Natural killer cell (primary cell): Measurements from ENCODE around the gene HOXD11. TPM values are rescaled to one million over a fixed set of nuclear protein-coding genes. Genes with fewer than 3 reads are reported as not detected.

Source experiments
- ATAC-seq, 3 donors: fragments of 150-1000 bp in 2 of 3; fragments of 200-7000 bp in 1 of 3; cut with Tn5 transposase; 1 replicate in 1 of 3; 2 replicates in 2 of 3; pipeline ENCODE4 v1.10.0; 2021; ENCODE audit warnings: mild to moderate bottlenecking in 2 of 3, moderate library complexity in 2 of 3
- DNase-seq, 2 donors: peaks; one replicate each; pipeline versions ENCODE4 v3.0.0 to v3.0.0-alpha.2; 2013 to 2021; ENCODE audit warnings: mixed read lengths in 1 of 2
- H3K27ac ChIP-seq: one replicate; pipeline ENCODE4 v1.5.1; 2013; ENCODE audit warnings: mild to moderate bottlenecking, low read length
- H3K27me3 ChIP-seq: one replicate; pipeline ENCODE4 v1.6.1; 2013; ENCODE audit warnings: low read length; ENCODE audit not compliant: control insufficient read depth, insufficient read depth
- H3K36me3 ChIP-seq: one replicate; pipeline ENCODE4 v1.6.1; 2013; ENCODE audit warnings: low read length; ENCODE audit not compliant: control insufficient read depth, insufficient read depth
- H3K4me1 ChIP-seq: one replicate; pipeline ENCODE4 v1.6.1; 2013; ENCODE audit warnings: low read length; ENCODE audit not compliant: control insufficient read depth, insufficient read depth
- H3K4me3 ChIP-seq: one replicate; pipeline ENCODE4 v1.5.1; 2013; ENCODE audit warnings: low read length
- H3K9me3 ChIP-seq: one replicate; pipeline ENCODE4 v1.6.1; 2013; ENCODE audit warnings: low read length; ENCODE audit not compliant: control insufficient read depth, insufficient read depth
- H3K27ac Mint-ChIP-seq, 2 donors: one replicate each; pipeline ENCODE4 v1.8.0; 2022; ENCODE audit warnings: mild to moderate bottlenecking in 2 of 2, mixed read lengths in 2 of 2, moderate library complexity in 1 of 2
- H3K27me3 Mint-ChIP-seq, 2 donors: one replicate each; pipeline ENCODE4 v1.8.0; 2022; ENCODE audit warnings: low read depth in 2 of 2, mixed read lengths in 2 of 2
- H3K36me3 Mint-ChIP-seq: one replicate; pipeline ENCODE4 v1.8.0; 2022; ENCODE audit warnings: mixed read lengths
- H3K4me1 Mint-ChIP-seq, 2 donors: one replicate each; pipeline ENCODE4 v1.8.0; 2022; ENCODE audit warnings: mixed read lengths in 2 of 2
- H3K4me3 Mint-ChIP-seq: one replicate; pipeline ENCODE4 v1.8.0; 2022; ENCODE audit warnings: mild to moderate bottlenecking, moderate library complexity, mixed read lengths
- H3K9me3 Mint-ChIP-seq, 2 donors: one replicate each; pipeline ENCODE4 v1.8.0; 2022; ENCODE audit warnings: mixed read lengths in 2 of 2
- WGBS: methylation state at CpG from one replicate; pipeline ENCODE4 v1.1.7; 2013; ENCODE audit warnings: missing lambda C conversion rate; ENCODE audit not compliant: insufficient coverage; 5-methylcytosine and 5-hydroxymethylcytosine counted together
- intact Hi-C: fragments of 100-400 bp; cut with micrococcal nuclease; formaldehyde crosslinking; loops from one replicate; pipeline ENCODE4 v1.14.2; 2022
- total RNA-seq, 4 donors: library from RNA; stranded (reverse); fragments of 120-200 nt in 1 of 4; gene quantifications; one replicate each; pipeline versions ENCODE4 v1.2.3 to v1.2.4, GENCODE V29; 2013 to 2022
- TF ChIP-seq, protein P1 (sequence below): fragments of 200-600 bp; IDR thresholded peaks from one replicate; pipeline ENCODE4 v1.8.0; 2022; ENCODE audit warnings: antibody characterized with exemption

The HOXD11 gene
- total RNA-seq, 3 donors from 2014 or later (not counting 1 experiment from before 2014, with no cell fraction given): not detected

GRCh38 chr2:176114120-176114929 lies 7.2 kb downstream of the HOXD11 start:
- Mint-ChIP-seq H3K4me1 (peaks cover 9 to 11% of the 10 kb centered on the region in 2 donors), H3K4me3 (no peak overlapping the region), H3K27me3 (peaks cover 78 to 84% of the 10 kb centered on the region in 2 donors), H3K36me3 (peaks cover 19% of the 10 kb centered on the region), H3K27ac (no peak overlapping the region), H3K9me3 (peaks cover 2% of the 10 kb centered on the region in 2 donors)
- ATAC-seq (no peak), DNase-seq (no peak)
- Histone ChIP-seq H3K4me1 (peaks cover 4% of the 10 kb centered on the region), H3K9me3 (peaks cover 16% of the 10 kb centered on the region), H3K36me3 (no peaks in the 10 kb centered on the region), H3K27ac (no peak overlapping the region), H3K27me3 (peaks cover 95% of the 10 kb centered on the region), H3K4me3 (no peak overlapping the region)
- intact Hi-C loops: loop anchor here (5.0 kb wide), 1 partner anchor 37 kb away; no protein-coding TSS in a partner anchor
- TF ChIP-seq, protein P1, sequence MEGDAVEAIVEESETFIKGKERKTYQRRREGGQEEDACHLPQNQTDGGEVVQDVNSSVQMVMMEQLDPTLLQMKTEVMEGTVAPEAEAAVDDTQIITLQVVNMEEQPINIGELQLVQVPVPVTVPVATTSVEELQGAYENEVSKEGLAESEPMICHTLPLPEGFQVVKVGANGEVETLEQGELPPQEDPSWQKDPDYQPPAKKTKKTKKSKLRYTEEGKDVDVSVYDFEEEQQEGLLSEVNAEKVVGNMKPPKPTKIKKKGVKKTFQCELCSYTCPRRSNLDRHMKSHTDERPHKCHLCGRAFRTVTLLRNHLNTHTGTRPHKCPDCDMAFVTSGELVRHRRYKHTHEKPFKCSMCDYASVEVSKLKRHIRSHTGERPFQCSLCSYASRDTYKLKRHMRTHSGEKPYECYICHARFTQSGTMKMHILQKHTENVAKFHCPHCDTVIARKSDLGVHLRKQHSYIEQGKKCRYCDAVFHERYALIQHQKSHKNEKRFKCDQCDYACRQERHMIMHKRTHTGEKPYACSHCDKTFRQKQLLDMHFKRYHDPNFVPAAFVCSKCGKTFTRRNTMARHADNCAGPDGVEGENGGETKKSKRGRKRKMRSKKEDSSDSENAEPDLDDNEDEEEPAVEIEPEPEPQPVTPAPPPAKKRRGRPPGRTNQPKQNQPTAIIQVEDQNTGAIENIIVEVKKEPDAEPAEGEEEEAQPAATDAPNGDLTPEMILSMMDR: no peak
- WGBS: 18% methylated on average over 25 of the region's 26 CpGs

DNA sequence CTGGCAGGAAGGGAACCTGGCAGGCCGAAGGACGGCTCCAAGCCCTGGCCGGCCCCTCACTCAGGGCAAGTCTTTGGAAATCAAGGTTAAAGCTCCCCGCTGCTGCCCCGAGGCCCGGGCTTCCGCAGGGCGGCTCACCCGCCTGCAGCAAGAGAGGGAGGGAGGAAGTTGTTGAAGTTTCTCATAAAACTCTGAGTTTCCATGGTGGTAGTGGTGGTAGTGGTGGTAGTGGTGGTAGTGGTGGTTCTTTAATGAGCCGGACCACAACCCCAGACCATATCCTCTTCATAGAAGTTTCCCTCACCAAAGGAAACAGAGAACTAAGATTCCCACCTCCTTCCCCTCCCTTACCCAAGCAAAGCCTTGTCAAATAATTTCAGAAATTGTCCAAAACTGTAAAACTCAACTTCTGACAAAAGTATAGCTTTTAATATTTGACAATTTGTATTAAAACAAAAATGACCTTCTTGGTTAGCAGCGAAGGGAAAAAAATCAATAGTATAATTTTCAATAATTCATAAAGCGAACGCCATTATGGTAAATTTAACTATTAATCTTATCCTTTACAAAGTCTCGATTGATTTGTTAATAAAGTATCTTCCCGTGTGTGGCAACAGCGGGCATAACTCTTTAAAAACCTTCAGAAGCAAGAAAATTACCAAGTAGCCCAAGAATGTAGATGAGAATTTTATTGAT lies 8.0 kb downstream of the HOXD11 start:
- TF ChIP-seq, protein P1: no peak
- ATAC-seq (no peak), DNase-seq (no peak)
- no peak overlapping the region for H3K27ac ChIP-seq
- intact Hi-C loops: loop anchor here (5.0 kb wide), 1 partner anchor 38 kb away; no protein-coding TSS in a partner anchor
- no peak overlapping the region for H3K4me3 ChIP-seq
- Mint-ChIP-seq H3K4me3 (no peak overlapping the region), H3K4me1 (peaks cover 9 to 11% of the 10 kb centered on the region in 2 donors), H3K9me3 (peaks cover 2% of the 10 kb centered on the region in 2 donors), H3K36me3 (peaks cover 14% of the 10 kb centered on the region), H3K27ac (no peak overlapping the region), H3K27me3 (peaks cover 78 to 84% of the 10 kb centered on the region in 2 donors)
- peaks cover 4% of the 10 kb centered on the region for H3K4me1 ChIP-seq
- WGBS: 7% methylated on average over 12 of the region's 16 CpGs
- peaks cover 94% of the 10 kb centered on the region for H3K27me3 ChIP-seq
- H3K36me3 ChIP-seq: no peaks in the 10 kb centered on the region
- peaks cover 16% of the 10 kb centered on the region for H3K9me3 ChIP-seq

DNA sequence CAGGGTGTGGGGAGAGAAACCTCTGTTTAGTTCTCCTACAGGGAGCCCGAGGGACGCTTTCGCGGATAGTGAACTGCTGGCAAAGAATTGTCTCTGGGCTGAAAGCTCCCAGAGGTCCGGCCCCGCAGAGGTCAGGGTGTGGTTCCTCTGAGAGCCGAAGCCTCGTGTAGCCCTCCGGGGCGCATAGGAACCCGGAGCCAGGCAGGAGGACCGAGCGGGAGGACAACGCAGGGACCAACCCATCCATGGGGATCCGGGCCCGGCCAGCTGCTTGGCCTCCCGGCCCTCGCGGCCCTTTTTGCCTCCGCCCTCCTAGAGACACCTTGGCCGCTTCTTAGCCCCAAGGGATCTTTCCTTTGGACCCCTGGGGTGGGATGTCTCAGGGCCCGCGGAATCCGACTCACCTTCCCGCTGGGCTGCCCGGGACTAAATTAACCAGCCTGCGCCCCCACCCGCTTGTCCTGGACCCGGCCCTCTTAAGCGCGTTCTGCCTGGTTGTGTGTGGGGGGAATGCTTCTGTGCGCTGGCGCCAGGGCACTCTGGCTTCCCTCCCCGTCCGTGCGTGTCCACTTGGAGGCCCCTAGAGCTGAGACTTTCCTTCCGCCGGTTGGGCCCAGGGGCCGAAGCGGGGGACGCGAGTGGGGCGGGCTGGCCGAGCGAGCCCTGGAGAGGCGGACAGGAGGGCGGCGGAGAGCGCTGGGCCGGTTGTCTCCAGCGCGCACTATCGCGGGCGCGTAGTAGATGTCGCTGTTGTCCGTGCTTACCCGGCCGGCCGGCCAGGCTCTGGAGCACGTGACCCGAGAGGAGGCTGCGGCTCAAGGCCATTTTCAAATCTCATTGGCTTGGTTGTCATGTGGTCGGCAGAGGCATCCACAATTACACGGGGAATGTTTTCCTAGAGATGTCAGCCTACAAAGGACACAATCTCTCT lies 9.1 kb downstream of the HOXD11 start, which contains the start of gene HOXD10:
HOXD10 (plus strand) TSS at position 896 of the 931 bp plus-strand sequence. CDS start 56 bp downstream, outside the sequence.
- Histone ChIP-seq H3K4me3 (no peak within 1 kb of the TSS), H3K36me3 (no peaks in the 10 kb centered on the region), H3K4me1 (peaks cover 4% of the 10 kb centered on the region), H3K9me3 (peaks cover 16% of the 10 kb centered on the region), H3K27me3 (peaks cover 94% of the 10 kb centered on the region), H3K27ac (no peak within 1 kb of the TSS)
- no peak within 1 kb of the TSS for H3K27ac Mint-ChIP-seq
- TF ChIP-seq, protein P1: no peak
- H3K4me1 Mint-ChIP-seq: peaks cover 9 to 11% of the 10 kb centered on the region in 2 donors
- H3K36me3 Mint-ChIP-seq: peaks cover 14% of the 10 kb centered on the region
- no peak for ATAC-seq
- peaks cover 2% of the 10 kb centered on the region in 2 donors for H3K9me3 Mint-ChIP-seq
- intact Hi-C loops: no loop called here
- peaks cover 81 to 84% of the 10 kb centered on the region in 2 donors for H3K27me3 Mint-ChIP-seq
- no peak for DNase-seq
- WGBS: 13% methylated on average over 66 of the region's 66 CpGs
- no peak within 1 kb of the TSS for H3K4me3 Mint-ChIP-seq
